ENCODE data around the gene ANKIB1.

DNA sequence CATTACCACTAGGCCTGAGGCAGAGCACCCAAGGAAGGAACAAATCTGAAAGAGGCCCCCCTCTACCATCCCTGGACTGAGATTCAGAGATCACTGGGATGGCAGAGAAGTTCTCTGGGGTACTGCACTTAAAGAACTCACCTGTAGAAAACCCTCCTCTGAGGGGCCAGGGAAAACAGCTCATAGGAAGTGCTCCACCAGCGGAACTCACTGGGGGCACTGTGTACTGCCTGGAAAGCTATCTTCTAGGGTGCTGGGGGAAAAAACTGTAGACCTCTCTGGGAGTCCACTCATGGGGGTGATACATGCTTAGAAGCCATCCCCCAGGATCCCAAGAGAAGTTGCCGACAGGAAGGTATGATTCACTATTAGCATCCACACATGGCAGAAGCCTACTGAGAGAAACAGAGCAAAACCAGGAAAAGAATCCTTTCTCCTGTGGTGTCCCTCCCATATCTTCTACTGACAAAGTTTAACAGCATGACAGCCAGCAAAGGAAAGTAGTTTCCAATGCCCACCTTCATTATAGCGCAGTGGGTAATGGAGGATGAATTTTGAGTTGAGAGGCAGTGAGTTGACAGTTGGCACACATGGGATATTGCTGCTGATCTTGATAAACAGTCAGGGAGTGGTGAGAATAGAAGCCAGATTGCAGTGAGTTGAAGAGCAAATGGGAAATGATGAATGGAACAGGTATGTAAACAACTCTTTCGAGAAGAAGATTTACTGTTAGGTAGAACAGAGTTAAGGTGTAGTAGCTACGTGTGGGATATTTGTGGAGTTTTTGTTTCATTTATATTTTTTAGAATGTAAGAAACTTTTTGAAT lies 20.9 kb downstream of the ANKIB1 start:
- TF ChIP-seq, protein P1, sequence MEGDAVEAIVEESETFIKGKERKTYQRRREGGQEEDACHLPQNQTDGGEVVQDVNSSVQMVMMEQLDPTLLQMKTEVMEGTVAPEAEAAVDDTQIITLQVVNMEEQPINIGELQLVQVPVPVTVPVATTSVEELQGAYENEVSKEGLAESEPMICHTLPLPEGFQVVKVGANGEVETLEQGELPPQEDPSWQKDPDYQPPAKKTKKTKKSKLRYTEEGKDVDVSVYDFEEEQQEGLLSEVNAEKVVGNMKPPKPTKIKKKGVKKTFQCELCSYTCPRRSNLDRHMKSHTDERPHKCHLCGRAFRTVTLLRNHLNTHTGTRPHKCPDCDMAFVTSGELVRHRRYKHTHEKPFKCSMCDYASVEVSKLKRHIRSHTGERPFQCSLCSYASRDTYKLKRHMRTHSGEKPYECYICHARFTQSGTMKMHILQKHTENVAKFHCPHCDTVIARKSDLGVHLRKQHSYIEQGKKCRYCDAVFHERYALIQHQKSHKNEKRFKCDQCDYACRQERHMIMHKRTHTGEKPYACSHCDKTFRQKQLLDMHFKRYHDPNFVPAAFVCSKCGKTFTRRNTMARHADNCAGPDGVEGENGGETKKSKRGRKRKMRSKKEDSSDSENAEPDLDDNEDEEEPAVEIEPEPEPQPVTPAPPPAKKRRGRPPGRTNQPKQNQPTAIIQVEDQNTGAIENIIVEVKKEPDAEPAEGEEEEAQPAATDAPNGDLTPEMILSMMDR (IDR thresholded peaks at IDR 0.05): no peak
- TF ChIP-seq EZH2 (IDR thresholded peaks at IDR 0.05; ENCODE audit: borderline replicate concordance, insufficient read depth, low read depth, low read length, poor library complexity, severe bottlenecking): no peak
